Panc1 (cell line): ENCODE results near the gene CDH13.

Source experiments
- POLR2AphosphoS5 ChIP-seq: IDR thresholded peaks from 2 replicates; pipeline ENCODE4 v1.6.1; 2012; ENCODE audit warnings: mild to moderate bottlenecking, low read depth, low read length, moderate library complexity
- SIN3A ChIP-seq: IDR thresholded peaks from 2 replicates; pipeline ENCODE4 v1.6.1; 2012; ENCODE audit warnings: low read depth, mild to moderate bottlenecking, low read length, moderate library complexity, borderline replicate concordance; ENCODE audit not compliant: insufficient read depth

DNA sequence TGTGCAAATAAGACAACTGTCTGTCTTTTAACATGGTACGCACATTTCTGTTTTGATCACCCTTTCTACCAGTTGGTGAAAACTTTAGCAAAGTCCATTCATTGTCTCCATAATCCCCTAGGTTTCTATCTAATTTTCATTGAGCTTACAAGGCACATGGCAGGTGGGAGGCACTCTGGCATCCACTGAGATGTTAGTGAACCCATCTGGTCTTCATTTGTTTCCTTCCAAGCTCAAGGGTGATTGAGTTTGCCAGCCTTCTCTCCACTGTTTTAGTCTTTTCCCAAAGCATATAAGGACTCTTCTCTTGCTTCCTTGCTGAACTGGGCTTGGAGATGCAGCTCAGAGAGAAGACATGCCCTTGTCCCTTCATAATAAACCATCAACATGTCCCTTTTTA is 179.1 kb downstream of the CDH13 start:
- TF ChIP-seq POLR2AphosphoS5 = no peak
- TF ChIP-seq SIN3A = no peak
